DMS153 (cell line): ENCODE results near the gene STAT4.

Experiments
- DNase-seq: peaks from one replicate; lab custom pipeline; 2025; lab: John Stamatoyannopoulos, UW

Gene STAT4

DNA sequence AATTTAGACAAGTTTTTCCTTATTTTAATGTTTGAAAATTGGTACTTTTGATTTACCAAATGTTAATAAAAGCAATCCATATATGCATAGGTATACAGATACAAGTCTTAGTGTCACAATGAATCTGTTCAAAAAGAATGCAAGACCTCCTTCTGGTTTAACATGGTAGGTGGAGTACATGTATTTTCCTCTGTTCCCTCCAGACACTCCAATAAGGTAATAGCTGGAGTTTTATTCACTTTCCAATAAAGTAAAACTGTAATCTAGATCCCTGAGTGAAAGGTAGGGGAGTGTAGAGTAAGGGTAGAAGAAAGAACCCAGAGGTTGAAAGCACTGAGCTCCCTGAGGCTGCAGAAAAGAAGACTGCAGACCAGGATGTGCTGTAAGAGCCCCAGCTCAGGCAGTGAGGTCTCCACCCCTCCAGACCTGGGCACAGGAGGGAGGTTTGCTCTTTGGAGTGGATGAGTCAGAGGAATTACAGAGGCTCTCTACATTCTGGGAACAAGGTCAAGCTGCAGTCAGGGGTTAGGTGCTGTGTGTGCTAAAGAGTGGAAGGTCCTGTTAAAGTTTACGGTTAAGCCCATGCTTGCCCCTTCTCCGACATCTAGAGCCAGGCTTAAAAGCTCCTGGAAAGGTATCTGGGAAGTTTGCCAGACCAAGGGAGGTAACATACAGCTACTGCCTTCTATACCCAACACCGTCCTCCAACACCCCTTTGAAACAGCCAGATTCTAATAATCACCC, 109.2 kb downstream of the STAT4 start:
- peak; percentile 7 for DNase-seq

DNA sequence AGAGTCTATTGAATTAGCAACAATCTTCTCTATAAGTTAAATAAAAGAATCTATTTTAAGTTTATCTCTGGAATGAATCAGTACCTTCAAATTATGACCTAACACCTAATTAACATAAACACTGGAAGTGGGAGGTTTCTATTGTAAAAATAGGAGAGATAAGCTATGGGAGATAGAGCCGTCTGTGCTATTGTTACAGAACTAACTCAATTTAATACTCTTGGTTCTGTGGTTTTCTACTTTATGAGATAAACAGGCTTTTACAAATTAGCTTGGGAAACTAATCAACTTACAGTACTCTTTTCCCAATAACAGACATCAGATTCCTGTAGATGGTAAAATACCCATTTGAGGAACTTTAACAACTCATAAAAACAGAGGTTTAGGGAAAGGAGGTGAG, 111.2 kb downstream of the STAT4 start:
- DNase-seq: no peak

DNA sequence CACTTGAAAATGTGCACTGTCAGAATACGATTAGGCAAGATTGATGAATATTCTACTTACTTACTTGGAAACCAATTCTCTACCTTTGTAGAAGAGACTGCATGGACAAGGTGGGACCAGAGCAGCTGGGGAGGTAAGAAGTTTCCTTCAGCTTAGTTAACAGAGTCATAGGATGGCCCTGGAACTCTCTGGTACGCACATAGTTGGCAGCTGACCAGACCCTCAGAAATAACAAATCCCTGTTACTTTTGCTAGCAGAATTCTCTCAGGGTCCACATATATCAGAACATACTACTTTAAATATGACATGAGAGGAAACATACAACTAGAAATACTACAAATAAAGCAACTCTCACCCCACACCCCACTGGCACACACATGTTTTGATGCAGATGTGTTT, 112.1 kb downstream of the STAT4 start:
- DNase-seq: no peak

DNA sequence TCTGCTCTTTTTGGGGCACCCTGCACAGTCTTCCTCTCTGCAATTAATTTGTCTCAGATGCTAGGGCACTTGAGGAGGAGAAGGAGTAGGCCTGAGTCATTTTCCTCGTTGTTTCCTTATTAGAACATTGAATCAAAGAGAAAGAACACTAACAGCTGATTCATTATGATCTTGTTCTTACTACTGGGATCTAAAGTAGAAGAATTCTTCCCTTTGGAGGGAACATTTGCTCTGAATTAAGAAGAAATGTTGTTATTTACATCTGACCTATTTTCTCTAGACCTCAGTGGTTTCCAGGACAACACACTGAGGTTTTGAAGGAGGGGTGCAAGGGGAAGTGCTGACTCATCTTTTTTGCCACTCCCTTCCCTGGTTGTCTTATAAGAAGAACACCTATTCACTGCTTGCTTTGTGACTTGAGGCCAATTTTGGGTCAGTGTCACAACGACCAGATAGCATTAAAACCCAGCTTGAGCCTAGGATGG, 112.5 kb downstream of the STAT4 start:
- DNase-seq: no peak

GRCh38 chr2:191037351-191037750, 113.4 kb downstream of the STAT4 start:
- DNase-seq: no peak

- no peak for DNase-seq
These were observed 114.4 kb downstream of the STAT4 start for GRCh38 chr2:191036363-191036762.

DNA sequence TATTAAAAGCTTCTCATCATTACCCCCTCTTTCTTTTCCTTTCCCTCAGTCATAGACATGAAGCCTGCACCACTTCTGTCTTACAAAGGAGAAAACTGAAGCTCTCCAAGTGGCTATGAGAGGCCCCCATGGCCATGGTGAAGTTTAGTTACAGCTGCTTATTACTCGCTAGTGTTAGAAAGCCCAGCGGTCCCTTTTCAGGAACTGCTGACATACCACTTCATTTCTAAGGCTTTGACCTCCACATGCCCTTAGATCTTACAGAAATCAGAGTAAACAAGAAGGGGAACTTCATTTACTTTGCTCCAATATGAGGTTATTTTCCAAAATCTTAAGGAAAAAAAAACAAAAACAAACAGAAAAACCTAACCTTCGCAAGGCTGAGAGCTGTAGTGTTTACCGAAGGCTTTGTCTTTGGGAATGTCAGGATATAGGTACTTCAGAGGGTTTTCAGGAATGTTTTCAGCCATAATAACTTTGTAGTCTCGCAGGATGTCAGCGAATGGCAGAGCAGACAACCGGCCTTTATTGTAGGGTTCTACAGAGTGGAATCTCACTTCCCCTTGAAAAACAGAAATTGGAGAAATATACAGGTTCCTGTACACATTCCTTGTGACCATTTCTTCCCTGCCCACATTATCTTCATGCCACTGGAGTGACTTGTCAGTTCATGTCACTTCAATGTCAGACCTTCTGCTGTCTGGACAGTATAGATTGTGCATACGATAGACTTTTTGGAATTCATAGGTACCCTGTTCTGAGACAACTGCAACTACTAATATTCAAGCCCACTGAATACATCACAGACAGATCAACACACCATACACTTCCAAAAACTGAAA, 118.0 kb downstream of the STAT4 start:
- no peak for DNase-seq

- DNase-seq: no peak
These were observed 119.5 kb downstream of the STAT4 start for GRCh38 chr2:191031256-191031655.

GRCh38 chr2:191030521-191031154, 120.2 kb downstream of the STAT4 start:
- DNase-seq: peak; percentile 10

- DNase-seq: no peak
These were observed 121.4 kb downstream of the STAT4 start for GRCh38 chr2:191029280-191029950.

DNA sequence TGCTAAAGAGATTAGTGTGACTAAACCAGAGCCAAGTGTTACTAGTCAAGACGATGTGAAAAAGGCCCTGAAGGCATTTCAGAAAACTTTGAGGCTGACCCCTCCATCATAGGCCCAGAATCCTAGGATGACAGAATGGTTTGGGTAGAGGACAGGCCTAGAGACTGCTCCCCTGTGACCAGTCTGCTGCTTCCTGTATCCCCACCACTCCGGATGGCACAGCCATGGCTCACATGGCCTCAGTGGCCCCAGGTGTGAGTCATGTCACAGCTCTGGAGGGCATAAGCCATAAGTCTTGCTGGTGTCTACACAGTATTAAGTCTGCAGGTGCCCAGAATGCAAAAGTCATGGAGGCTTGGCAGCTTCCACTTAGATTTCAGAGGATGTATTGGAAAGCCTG, 124.4 kb downstream of the STAT4 start:
- no peak for DNase-seq

DNA sequence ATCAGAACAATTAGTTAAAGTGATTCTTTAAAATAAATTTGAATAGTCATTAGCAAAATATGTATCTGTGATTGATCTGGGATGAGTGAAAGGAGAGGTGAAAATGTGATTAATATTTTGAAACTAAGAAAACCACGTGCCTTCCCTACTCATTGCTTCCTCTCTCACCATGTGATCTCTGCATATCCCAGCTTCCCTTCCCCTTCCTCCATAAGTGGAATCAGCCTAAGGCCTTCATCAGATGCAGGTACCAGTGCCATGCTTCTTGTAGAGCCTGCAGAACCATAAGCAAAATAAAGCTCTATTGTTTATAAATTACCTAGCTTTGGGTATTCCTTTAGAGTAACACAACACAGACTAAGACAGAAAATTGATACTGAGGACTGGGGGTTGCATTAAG, 125.7 kb downstream of the STAT4 start:
- DNase-seq: no peak

- DNase-seq: no peak
These were observed 127.5 kb downstream of the STAT4 start for GRCh38 chr2:191023235-191023679.

- DNase-seq: no peak
These were observed 129.9 kb downstream of the STAT4 start for GRCh38 chr2:191020742-191021381.

GRCh38 chr2:191020221-191020741, 130.5 kb downstream of the STAT4 start:
- DNase-seq: peak; percentile 96

GRCh38 chr2:191019376-191019775, 131.4 kb downstream of the STAT4 start:
- no peak for DNase-seq

GRCh38 chr2:191018643-191019119, 132.1 kb downstream of the STAT4 start:
- no peak for DNase-seq

DNA sequence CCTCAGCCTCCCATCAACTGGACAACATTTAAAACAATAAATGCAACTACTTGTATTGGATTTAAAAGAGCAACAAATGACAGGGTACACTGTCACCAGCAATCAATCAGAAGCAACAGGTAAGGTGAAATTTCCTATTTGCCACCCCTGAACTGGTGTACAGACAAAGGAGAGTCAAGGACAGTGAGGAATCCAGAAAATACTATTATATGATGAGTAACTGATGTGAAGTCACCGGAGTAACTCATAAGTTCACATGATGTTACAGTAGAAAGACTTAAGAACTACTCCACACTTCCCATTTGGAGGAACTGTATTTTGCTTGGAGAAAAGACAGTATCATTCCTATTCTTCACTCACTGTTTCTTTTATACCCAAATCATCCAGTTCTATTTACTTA, 132.7 kb downstream of the STAT4 start:
- no peak for DNase-seq

- DNase-seq: no peak
These were observed 135.0 kb downstream of the STAT4 start for GRCh38 chr2:191015831-191016230.

DNA sequence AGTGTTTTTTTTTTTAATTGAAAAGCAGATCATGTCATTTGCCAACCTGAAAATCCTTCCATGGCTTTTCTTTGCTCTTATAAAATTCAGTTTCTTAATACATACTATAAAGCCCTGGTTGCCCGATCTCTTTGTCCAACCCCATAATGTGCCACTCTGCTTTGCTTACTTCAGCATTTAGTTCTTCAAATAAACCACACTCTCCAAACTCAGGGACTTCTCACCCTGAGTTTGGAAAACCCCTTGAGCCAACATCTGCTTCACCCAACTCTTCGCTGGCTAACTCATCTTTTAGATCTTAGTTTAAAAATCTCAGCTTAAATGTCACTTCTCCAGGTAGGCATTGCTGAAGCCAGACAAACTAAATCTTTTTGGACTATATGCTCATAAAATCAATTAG, 135.6 kb downstream of the STAT4 start:
- DNase-seq: no peak

DNA sequence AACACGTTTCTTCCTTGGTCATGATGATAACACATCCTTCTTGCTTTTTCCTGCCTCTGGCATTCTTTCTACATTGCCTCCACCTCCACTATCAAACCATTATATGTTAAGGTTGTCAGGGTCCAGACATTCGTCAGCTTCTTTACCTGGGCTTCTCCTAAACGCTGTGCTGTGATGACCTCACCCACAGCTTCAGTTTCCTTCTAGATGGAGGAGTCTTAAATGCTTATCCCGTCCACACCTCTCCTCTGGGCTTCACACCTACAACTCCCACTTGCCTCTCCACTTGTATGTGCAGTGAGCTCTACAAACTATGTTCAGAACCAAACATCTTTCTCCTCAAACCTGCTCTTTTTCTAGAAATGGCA, 136.2 kb downstream of the STAT4 start:
- no peak for DNase-seq
